Mesothelial cell of epicardium (in vitro differentiated cells): ENCODE measurements around the gene NDUFV2. TPM values are rescaled to one million over a fixed set of nuclear protein-coding genes. Genes with fewer than 3 reads are reported as not detected.

Source experiments
- DNase-seq, 2 experiments: peaks; one replicate each; pipeline ENCODE4 v3.0.0; 2021; ENCODE audit warnings: low spot score in 2 of 2; ENCODE audit not compliant: unreplicated experiment in 2 of 2
- H3K27ac Mint-ChIP-seq: 2 replicates; pipeline ENCODE4 v1.8.0; 2021; ENCODE audit warnings: mixed read lengths
- H3K27me3 Mint-ChIP-seq: 2 replicates; pipeline ENCODE4 v1.8.0; 2021; ENCODE audit warnings: low read depth, mixed read lengths
- H3K36me3 Mint-ChIP-seq: 2 replicates; pipeline ENCODE4 v1.8.0; 2021; ENCODE audit warnings: mixed read lengths
- H3K4me1 Mint-ChIP-seq: 2 replicates; pipeline ENCODE4 v1.8.0; 2021; ENCODE audit warnings: mixed read lengths
- H3K4me3 Mint-ChIP-seq: 2 replicates; pipeline ENCODE4 v1.8.0; 2021; ENCODE audit warnings: mild to moderate bottlenecking, moderate library complexity, mixed read lengths
- H3K9me3 Mint-ChIP-seq: 2 replicates; pipeline ENCODE4 v1.8.0; 2021; ENCODE audit warnings: mixed read lengths
- total RNA-seq: library from RNA; stranded (reverse); gene quantifications from 3 replicates; pipeline ENCODE4 v1.2.1, GENCODE V29; 2021
- TF ChIP-seq, protein P1 (sequence below): fragments of 200-600 bp; sonication (generic); IDR thresholded peaks from one replicate; pipeline ENCODE4 v1.5.0; 2021; ENCODE audit warnings: antibody characterized with exemption; ENCODE audit not compliant: unreplicated experiment

NDUFV2 gene
- total RNA-seq, 1 donor from 2014 or later = 106 TPM

- Mint-ChIP-seq H3K4me1 (no peaks in the 10 kb centered on the region), H3K27ac (no peak overlapping the region), H3K36me3 (peaks cover 31% of the 10 kb centered on the region), H3K4me3 (no peak overlapping the region), H3K27me3 (no peaks in the 10 kb centered on the region), H3K9me3 (peaks cover 17% of the 10 kb centered on the region)
- DNase-seq = no peak
- TF ChIP-seq, protein P1, sequence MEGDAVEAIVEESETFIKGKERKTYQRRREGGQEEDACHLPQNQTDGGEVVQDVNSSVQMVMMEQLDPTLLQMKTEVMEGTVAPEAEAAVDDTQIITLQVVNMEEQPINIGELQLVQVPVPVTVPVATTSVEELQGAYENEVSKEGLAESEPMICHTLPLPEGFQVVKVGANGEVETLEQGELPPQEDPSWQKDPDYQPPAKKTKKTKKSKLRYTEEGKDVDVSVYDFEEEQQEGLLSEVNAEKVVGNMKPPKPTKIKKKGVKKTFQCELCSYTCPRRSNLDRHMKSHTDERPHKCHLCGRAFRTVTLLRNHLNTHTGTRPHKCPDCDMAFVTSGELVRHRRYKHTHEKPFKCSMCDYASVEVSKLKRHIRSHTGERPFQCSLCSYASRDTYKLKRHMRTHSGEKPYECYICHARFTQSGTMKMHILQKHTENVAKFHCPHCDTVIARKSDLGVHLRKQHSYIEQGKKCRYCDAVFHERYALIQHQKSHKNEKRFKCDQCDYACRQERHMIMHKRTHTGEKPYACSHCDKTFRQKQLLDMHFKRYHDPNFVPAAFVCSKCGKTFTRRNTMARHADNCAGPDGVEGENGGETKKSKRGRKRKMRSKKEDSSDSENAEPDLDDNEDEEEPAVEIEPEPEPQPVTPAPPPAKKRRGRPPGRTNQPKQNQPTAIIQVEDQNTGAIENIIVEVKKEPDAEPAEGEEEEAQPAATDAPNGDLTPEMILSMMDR = no peak
These were observed 71.3 kb downstream of the NDUFV2 start for GRCh38 chr18:9173770-9174233.

DNA sequence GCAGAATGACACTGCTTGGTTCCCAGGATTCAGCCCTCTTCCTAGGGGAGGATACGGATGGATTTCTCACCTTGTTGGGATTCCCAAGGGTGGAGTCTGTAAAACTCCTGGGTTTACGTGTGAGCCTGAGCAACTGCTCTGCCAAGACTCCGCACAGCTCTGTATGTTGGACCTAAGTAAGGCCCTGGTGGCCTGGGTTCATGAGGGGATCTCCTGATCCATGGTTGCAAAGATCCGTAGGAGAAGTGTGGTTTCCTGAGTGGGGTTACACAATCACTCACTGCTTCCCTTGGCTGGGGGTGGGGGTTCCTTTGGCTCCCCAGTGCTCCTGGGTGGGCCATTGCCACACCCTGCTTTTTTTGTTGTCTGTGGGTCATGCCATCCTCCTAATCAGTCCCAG lies 71.8 kb downstream of the NDUFV2 start:
- TF ChIP-seq, protein P1 = no peak
- Mint-ChIP-seq H3K27me3 (no peaks in the 10 kb centered on the region), H3K4me3 (no peak overlapping the region), H3K27ac (no peak overlapping the region), H3K9me3 (peaks cover 13% of the 10 kb centered on the region), H3K4me1 (no peaks in the 10 kb centered on the region), H3K36me3 (peaks cover 30% of the 10 kb centered on the region)
- no peak for DNase-seq

- Mint-ChIP-seq H3K4me3 (no peak overlapping the region), H3K4me1 (no peaks in the 10 kb centered on the region), H3K9me3 (peaks cover 9% of the 10 kb centered on the region), H3K27me3 (no peaks in the 10 kb centered on the region), H3K36me3 (peaks cover 25% of the 10 kb centered on the region), H3K27ac (no peak overlapping the region)
- TF ChIP-seq, protein P1 = no peak
- no peak for DNase-seq
These were observed 72.6 kb downstream of the NDUFV2 start for GRCh38 chr18:9175115-9175514.

DNA sequence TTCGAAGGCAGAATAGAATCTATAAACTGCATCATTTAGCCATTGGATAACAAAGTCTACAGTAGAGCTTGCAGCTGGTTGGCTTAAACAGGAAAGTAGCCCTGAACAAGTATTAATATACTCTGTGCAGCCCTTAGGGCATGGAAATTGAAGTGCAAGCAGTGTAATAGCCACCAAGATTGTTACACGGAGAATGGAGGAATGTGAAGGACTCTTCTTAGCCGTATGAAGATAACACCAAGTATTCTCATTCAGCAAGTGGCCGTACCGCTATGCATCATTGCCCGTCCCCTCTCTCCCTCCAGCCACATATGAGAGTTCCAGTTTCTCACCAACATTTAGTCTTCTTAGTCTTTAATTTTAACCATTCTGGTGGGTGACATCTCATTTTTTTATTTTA lies 74.5 kb downstream of the NDUFV2 start:
- no peak for DNase-seq
- Mint-ChIP-seq H3K36me3 (peaks cover 10% of the 10 kb centered on the region), H3K27me3 (no peaks in the 10 kb centered on the region), H3K4me3 (no peak overlapping the region), H3K9me3 (no peaks in the 10 kb centered on the region), H3K27ac (no peak overlapping the region), H3K4me1 (no peaks in the 10 kb centered on the region)
- TF ChIP-seq, protein P1 = no peak

DNA sequence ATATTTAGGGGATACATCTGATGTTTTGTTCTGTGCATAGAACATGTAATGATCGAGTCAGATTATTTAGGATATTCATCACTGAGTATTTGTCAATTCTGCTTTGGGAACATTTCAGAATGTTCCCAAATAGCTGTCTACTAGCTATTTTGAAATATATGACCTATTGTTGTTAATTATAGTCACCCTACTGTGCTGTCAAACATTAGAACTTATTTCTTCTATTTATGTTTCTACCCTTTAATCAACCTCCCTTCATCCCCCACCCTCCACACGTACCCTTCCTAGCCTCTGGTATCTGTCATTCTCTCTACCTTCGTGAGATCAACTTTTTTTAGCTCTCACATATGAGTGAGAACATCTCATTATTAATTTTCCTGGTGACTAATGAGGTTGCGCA lies 75.0 kb downstream of the NDUFV2 start:
- TF ChIP-seq, protein P1 = no peak
- Mint-ChIP-seq H3K27ac (no peak overlapping the region), H3K4me3 (no peak overlapping the region), H3K4me1 (no peaks in the 10 kb centered on the region), H3K36me3 (peaks cover 10% of the 10 kb centered on the region), H3K27me3 (no peaks in the 10 kb centered on the region), H3K9me3 (peaks cover 3% of the 10 kb centered on the region)
- DNase-seq = no peak

DNA sequence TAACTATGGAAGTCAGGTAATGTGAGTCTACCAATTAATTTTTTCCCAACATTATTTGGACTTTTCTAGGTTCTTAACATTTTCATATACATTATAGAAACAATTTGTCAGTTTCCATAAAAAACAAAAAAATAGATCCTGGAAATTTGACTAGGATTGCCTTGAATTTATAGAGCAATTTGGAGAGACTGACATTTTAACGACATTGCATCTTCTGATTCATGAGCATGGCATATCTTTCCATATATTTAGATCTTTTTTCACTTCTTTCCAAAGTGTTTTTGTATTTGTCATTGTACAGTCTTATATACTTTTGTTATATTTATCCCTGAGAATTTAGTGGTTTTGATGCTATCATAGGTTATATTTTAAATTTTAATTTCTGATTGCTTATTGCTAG lies 76.1 kb downstream of the NDUFV2 start:
- H3K27ac Mint-ChIP-seq = no peak overlapping the region
- H3K4me1 Mint-ChIP-seq = no peaks in the 10 kb centered on the region
- no peak overlapping the region for H3K4me3 Mint-ChIP-seq
- no peak for DNase-seq
- no peaks in the 10 kb centered on the region for H3K27me3 Mint-ChIP-seq
- H3K9me3 Mint-ChIP-seq = peaks cover 14% of the 10 kb centered on the region
- H3K36me3 Mint-ChIP-seq = peaks cover 21% of the 10 kb centered on the region
- TF ChIP-seq, protein P1 = no peak
